Dedifferentiated amniotic fluid mesenchymal stem cell (primary cell): Measurements from ENCODE around the gene PIEZO1.
A peak's percentile ranks its signal among the peaks of the same experiment; 100 is the strongest.
"Not testable (repeated sequence)": the region's sequence is repeated elsewhere in the genome, so short reads cannot be mapped to it uniquely, and the experiment has no call there.

Experiments
- DNase-seq: peaks from one replicate; pipeline ENCODE4 v3.0.0-alpha.2; 2016; ENCODE audit errors: extremely low spot score

PIEZO1 gene, protein sequence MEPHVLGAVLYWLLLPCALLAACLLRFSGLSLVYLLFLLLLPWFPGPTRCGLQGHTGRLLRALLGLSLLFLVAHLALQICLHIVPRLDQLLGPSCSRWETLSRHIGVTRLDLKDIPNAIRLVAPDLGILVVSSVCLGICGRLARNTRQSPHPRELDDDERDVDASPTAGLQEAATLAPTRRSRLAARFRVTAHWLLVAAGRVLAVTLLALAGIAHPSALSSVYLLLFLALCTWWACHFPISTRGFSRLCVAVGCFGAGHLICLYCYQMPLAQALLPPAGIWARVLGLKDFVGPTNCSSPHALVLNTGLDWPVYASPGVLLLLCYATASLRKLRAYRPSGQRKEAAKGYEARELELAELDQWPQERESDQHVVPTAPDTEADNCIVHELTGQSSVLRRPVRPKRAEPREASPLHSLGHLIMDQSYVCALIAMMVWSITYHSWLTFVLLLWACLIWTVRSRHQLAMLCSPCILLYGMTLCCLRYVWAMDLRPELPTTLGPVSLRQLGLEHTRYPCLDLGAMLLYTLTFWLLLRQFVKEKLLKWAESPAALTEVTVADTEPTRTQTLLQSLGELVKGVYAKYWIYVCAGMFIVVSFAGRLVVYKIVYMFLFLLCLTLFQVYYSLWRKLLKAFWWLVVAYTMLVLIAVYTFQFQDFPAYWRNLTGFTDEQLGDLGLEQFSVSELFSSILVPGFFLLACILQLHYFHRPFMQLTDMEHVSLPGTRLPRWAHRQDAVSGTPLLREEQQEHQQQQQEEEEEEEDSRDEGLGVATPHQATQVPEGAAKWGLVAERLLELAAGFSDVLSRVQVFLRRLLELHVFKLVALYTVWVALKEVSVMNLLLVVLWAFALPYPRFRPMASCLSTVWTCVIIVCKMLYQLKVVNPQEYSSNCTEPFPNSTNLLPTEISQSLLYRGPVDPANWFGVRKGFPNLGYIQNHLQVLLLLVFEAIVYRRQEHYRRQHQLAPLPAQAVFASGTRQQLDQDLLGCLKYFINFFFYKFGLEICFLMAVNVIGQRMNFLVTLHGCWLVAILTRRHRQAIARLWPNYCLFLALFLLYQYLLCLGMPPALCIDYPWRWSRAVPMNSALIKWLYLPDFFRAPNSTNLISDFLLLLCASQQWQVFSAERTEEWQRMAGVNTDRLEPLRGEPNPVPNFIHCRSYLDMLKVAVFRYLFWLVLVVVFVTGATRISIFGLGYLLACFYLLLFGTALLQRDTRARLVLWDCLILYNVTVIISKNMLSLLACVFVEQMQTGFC (N-terminal part only)

DNA sequence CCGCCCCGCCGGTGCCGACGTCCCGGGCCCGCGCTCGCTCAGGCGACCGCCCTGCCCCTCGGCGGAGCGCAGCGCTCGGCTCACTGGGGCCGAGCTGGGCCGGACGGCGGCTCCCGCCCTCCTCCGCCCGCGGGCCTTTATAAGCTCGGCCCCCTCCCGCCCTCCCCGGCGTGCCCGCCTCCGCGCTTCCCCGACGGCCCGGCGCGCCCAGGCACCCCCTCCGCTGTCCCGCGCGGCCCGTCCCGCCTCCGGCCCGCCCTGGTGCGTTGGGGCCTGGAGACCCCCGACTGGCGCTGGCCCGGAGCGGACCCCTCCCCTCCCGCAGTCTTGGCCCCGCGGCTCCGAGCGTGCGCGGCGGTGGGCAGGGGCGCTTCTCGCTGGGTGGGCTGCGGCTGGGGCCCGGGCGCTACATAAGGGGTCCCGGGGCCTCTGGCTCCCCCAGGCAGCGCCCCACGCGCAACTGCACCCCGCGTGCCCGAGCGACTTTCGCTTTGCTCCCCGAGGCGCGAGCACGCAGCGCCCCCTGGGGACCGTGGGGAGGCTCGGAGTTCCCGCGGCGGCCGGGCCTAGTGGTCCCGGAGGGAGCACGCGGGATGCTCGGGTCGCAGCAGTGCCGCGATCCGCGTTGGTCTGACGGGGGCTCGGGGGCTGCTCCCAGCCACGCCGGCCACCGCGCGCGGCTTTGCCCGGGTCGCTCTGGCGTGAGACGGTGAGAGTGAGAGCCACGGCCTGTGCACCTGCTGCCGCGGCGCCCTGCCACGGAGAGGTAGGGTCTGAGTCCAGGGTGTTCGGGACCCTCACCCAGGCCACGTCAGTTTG is at the start of gene PIEZO1:
TSS of gene PIEZO1 (minus strand) at position 115 of the 819 bp plus-strand sequence. CDS start 256 bp downstream, outside the sequence.
- DNase-seq = peak; percentile 51

DNA sequence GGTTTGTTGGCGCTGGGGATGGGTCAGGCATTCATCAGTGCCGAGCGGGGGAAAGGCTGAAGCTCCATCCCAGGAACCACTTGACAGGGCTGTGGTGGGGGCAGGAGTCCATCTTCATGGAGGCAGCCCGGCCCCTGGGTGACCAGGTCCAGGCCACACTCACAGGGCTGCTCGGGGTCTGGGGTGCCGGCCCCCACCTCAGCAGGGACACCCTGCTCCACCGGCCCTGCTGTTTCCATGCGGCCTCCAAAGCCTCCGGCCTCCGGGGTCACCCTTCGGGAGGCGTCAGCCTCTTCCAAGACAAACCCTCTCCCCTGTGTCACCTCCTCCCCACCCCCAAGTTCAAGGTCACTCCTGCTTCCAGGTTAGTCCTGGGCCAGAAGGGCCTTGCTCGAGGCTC is 49.6 kb upstream of the PIEZO1 start:
- DNase-seq = no peak

DNA sequence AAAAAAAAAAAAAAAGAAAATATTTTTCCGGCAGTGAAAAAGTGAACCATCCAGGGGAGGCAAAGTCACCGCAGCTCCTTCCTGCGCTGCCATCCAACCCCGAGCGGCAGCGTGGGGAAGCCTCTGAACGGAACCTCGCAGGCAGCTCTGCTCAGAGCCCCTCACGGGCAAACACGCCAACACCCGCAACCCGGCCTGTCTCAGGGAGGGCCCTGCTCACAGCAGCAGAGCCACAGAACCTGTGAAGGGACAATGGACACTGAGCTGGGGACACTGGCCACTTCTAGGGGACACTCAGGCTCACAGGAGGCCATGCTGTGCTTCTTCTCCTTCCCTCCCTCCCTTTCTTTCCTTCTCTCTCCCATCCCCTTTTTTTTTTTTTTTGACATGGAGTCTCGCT is 48.1 kb upstream of the PIEZO1 start:
- no peak for DNase-seq

DNA sequence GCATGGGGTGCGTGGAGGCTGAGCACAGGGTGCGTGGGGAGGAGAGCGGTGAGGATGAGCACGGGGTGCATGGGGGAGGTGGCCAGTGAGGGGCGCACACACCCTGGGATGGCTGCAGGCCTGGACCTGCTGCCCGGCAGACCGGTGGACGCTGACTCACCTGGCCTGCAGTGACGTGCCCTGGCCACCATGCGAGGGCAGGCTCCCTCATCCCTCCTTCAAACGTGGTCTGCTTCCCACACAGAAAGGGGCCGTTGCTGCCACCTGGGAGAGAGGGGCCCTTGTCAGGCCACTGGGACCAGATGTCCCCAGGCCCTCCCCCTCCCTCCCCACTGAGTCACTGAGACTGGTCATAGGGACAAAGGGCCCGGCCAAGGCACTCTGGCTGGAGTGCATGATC is 46.8 kb upstream of the PIEZO1 start:
- no peak for DNase-seq

DNA sequence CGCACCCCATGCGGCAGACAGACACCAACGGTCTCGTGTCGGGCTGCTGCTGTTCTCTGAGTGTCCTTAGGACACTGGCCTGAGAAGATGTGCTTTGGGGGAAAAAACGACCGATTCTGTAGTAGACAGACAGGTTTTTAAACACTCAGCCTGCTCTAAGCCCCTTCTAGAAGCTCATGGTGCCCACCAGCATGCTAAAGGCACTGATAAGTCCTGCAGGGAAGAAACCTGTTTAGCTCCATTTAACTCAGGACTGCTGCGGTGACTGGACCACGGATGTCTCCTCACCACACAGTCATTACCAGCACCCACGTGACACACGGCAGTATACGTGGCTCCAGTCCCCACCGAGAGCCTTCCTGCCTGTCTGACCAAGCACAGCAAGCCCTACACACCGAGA is 45.8 kb upstream of the PIEZO1 start:
- no peak for DNase-seq

DNA sequence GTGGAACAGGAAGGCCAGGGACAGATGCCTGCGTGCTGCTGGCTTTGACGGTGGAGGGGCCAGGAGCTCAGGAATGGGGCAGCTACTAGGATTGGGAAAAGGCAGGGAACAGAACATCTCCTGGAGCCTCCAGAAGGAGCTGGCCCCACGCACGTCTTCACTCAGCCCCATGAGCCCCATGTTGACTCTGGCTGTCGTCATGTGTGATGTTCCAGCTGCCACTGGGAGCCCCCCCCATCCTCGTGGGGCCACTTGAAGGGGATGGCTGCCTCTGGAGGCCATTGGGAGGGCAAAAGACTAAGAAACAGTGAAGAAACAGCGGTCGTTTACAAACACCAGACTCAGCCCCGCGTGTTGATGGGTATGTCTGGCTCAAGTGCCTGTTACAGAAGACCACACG is 45.2 kb upstream of the PIEZO1 start:
- DNase-seq = no peak

DNA sequence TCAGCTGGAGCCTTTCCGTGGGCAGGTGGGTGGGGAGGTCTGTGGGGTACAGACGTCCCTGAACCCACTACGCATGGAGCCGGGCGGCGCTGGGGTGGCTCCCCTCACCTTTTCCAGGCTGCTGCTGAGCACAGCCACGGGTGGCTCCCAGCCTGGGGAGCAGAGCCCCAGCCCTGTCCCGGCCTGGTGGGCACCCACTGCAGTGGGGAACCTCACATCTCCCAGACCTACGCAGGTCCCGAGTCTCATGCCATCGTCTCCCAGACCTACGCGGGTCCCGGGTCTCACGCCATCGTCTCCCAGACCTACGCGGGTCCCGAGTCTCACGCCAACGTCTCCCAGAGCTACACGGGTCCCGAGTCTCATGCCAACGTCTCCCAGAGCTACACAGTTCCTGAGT is 43.7 kb upstream of the PIEZO1 start:
- DNase-seq = no peak

DNA sequence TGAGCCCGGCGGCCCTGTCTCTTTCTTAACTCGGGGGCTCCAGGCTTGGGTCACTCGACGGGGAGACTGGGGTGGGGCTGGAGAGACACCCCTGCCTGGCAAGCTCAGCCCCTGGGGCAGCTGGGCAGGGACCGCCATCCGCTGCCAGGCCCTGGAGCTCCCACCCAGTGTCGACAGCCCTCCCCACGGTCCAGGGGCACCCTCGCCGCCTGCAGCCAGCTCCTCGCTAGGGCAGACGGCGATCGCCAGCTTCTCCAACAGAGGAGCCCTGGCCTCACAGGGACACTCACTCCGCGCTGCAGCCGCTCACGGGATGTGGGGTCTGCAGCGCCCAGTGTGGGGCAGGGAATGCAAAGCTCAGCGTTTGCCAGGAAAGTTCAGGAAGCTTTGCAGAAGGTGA is 42.7 kb upstream of the PIEZO1 start:
- DNase-seq = no peak

DNA sequence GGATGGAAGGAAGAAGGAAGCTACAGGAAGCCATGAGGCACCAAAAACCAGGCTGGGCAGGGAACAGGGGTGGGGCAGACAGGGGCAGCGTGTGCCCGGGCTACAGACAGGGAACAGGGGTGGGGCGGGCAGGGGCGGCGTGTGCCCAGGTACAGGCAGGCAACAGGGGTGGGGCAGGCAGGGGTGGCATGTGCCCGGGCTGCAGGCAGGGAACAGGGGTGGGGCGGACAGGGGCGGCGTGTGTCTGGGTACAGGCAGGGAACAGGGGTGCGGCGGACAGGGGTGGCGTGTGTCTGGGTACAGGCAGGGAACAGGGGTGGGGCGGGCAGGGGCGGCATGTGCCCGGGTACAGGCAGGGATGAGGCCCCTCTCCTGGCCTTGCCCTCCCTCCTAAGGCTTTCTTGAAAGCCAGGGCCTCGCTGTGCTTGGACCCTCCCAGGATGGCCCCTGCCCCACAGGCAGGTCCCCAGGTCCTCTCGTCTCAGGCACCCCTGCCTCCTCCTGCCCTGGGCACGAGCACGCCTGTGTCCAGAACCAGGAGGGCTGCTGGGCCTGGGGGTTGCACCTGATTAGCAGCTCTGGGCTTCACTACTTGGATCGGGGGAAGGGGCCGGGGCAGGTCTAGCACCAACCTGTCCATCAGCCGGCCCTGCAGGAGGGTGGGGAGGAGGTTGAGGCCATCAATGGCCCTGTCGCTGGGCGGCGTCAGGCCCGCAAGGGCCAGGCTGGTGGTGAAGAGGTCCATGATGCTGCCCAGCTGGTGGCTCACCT is 41.2 kb upstream of the PIEZO1 start:
- DNase-seq = no peak

DNA sequence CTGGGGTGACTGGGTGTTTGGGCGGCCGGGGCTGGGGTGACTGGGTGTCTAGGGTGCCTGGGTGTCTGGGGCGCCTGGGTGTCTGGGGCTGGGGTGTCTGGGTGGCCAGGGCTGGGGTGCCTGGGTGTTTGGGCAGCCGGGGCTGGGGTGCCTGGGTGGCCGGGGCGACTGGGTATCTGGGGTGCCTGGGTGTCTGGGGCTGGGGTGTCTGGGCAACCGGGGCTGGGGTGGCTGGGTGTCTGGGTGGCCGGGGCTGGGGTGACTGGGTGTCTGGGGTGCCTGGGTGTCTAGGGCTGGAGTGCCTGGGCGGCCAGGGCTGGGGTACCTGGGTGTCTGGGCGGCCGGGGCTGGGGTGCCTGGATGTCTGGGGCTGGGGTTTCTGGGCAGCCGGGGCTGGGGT is 40.1 kb upstream of the PIEZO1 start:
- DNase-seq = no peak

DNA sequence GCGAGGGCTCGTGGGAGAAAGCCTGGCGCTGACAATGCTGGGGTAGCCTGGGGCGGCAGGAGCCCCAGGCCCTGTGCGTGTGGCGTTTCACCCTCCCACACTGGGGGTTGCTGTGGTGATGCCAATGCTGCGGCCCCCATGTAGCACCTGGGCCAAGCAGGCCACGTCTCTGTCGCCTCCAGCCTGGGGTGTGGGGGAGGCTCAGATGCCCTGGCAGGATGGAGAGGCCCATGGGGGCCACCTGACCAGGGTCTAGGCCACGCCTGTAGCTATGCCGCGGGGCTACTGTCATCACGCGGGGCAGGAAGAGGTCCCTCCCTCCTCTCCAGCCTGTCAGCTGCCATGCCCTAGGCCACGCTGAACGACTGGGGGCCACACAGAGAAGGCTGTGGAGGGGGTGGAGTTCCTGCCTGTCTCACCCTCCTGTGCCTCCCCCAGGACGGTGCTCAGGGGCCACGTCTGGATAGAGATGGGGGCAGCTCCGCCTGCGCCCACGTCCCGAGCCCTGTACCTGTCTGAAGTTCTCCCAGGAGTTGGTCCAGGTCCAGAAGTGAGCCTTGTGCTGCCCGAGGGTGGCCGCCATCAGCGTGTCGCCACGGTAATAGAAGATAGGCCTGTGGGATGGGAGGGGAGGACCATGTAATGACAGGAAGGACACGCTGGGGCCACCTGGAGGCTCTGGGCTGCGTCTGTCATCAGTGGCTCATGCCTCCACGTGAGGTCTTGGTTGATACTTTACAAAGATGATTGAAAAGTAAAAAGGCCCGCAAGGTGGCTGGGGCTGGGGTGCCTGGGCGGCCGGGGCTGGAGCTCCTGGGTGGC is 39.4 kb upstream of the PIEZO1 start:
- no peak for DNase-seq

DNA sequence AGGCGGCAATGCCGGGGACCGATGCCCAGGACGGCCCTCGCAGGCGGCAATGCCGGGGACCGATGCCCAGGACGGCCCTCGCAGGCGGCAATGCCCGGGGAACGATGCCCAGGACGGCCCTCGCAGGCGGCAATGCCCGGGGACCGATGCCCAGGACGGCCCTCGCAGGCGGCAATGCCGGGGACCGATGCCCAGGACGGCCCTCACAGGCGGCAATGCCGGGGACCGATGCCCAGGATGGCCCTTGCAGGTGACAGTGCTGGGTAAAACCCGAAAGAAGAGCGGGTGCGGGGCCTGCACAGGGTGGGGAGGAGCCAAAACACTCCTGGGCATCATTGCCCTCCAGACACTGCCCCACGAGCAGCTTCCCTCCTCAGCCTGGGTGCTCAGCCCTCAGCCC is 38.6 kb upstream of the PIEZO1 start:
- DNase-seq = not testable (repeated sequence)

DNA sequence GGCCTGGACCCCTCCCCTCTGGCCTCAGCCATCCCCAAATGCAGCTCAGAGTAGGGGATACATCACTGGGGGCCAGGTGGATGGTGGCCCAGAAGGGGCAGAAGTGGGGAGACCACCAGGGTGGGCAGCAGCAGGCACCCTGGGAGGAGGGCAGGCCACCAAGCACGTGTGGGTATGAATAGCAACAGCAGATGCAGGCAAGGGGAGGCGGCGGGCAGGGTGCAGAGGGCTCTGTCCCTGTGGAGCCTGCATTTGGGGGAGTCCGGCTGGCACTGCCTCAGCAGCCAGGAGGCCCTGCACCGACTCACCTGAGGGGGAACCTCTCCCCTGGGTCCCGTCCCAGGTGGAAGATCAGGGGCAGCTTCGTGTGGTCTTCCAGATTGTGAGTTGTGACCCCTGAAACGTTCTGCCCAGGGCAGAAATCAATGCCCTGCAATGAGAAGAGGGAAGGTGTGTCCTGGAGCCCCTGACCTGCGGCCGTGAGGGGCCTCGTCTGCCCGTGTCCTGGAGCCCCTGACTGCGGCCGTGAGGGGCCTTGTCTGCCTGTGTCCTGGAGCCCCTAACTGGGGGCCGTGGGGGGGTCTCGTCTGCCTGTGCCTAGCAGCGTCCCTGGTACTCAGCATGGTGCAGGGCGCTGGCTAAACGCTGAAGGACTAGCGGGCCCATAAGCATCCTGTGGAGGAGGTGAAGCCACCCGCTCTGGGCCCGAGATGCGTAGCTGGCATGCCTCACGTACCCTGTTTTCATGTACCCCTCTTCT is 37.4 kb upstream of the PIEZO1 start:
- DNase-seq = no peak

DNA sequence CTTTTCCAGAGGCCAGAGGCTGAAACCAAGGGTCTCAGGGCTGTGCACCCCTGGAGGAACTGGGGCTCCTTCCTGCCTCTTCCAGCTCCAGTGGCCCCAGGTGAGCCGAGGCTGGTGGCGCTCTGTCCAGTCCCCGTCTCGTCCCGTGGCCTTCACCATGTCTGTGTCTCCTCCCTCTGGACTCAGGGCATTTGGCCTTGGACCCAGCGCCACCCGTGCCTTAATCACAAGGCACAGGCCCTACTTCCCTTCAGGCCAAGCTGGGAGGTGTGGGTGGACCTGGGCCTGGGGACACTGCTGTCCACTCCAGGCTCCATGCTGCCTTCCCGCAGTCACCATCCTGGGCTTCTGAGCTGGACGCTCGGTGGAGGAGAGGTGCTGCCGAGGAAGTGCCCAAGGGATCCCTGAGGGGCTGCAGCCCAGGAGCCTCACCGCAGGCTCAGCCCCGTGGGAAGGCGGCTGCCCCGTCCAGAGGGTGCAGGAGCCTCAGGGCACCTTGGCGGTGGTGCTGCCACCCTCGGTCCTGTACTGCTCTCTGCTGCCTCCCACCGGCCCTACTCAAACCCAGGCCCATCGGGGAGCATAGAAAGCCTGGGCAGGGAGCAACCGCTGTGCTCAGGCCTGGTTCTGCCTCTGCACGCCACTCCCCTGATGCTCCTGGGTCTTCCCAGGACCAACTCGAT is 36.3 kb upstream of the PIEZO1 start:
- DNase-seq = no peak

DNA sequence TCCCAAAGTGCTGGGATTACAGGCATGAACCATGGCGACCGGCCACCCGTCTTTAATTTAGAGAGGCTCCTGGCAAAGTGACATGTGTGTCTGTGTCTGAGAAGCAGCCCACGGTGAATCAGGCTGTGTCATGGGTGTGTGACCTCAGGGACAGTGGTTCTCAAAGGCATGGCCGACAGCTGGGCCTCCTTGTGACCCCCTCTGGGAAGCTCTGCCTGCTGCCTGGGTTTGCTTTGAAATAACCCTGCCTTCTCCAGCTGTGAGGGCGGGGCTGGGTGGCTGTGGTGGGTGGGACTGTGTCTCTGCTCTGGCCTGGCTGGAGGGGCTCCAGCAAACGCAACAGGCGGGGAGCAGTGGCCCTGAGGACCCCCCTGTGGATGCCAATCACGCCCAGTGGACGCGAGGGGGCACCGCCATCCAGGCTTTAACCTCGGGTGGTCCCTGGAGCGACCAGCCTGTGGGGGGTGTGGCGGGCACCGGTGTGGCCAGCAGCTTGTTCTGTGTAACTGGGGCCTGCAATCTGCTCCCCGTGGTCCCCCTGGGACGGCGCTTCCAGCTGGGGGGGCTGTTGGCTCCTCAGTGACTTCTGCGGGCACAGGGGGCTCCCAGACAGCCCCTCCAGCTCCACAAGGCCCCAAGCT is 35.5 kb upstream of the PIEZO1 start:
- no peak for DNase-seq

DNA sequence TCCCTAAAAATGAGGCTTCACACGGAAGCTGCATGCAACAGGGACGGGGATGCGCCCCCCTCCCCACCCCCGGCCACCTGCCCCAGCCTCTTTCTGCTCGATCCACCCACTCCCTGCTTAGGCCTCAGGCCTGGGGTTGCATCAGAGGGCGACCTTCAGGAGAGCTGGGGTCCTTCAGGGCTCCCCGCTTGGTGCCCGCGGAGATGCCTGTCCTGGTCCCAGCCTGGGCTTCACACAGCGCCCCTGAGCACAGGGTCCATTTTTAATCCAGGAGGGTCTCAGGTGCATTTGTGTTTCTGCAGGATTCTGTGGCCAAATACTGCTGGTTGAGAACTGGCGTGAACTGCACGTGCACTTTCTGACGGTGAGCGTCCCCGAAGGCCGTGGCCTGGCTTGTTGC is 34.1 kb upstream of the PIEZO1 start:
- no peak for DNase-seq

DNA sequence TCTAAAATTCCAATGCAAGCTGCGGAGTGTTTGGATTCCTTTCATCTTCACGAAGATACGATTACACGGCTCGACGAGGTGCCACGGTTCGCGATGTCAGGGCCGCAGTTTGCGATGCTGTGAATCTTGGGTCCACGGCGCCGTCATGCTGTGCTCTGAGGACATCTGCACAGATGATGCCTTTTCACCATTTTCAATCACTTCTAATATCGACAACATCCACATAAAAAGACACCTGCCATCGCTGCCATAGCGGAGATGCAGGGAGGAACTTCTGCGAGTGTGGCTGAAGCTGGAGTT is 33.5 kb upstream of the PIEZO1 start:
- DNase-seq = no peak
